ENCODE measurements around the gene ANKUB1.
"Not testable (repeated sequence)": the region's sequence is repeated elsewhere in the genome, so short reads cannot be mapped to it uniquely, and the experiment has no call there.

The ANKUB1 gene, protein sequence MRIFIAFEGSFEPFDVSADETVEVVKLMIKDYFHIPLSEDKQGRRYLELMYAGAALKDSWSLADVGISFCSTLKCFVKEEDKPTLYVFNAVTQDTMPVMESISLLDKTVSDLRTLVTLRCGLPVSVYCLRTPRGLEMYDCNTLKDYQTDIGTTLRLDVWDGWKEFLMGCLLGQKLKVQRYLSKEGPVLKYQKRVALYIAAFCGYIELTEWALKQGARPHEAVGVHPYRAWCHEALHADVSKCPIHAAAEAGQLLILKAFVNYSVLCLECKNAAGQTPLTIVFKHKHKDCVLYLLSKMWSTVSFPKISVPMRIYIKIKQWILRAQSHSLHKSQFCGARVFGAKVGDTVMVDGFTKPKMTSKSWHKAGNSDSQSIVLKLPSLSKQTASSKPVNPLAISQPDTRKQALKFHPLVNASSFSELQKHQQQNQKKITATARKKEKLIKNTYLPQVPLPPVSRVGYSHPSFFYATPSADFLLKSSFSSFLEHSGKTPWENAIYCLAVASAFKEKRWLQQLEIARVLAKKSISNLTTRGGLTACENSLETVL

DNA sequence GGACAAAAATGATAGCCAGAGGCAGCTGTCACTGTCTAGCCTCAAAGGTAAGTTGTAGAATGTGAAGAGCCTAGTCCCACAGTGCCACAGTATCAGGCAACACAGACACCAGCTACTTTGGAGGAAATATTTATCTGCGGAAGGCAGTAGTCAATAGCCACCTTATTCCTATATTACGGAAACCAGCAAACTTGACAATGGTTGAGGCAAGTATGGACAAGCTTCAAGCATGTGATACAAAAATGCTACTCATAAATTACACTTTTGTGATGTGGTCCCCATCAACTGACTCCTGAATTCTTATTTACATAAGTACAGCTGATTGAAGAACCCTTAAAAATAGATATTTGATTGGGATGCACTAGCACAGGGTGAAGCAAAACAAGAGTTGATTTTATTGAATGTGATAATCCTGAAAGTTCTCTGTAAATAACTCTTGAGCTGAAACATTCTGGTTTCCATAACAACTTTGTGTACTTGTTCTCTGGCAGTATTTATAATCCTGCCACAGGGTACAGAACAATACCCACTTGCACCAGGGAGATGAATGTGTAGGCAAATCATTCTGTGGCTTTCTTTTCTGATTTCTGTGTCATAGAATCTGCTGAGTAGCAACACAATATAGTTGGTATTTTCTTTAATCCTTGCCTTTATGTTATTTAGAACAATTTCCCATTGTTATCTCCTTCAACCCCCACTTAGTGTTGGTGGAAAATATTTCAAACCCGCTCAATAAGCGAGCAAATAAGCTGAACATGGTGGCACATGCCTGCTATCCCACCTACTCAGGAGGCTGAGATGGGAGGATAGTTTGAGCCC is at the start of gene ANKUB1:
TSS of gene ANKUB1 (minus strand) at position 103 of the 819 bp plus-strand sequence. CDS start 188 bp downstream, outside the sequence.
- no peak for DNase-seq
- in situ Hi-C loops (cut with HindIII; ENCODE audit: low pct_ligation_motif_present, low sequenced_read_pairs), result no loop called here
- no peak for TF ChIP-seq CTCF (IDR thresholded peaks at IDR 0.05; ENCODE audit: low read depth, low read length, missing control alignments)
- Histone ChIP-seq H3K27me3 (replicated peaks) (no peaks in the 10 kb centered on the region), H3K4me3 (ENCODE audit: low read depth, low read length) (no peak within 1 kb of the TSS), H3K36me3 (replicated peaks) (no peaks in the 10 kb centered on the region), H3K27ac (no peak within 1 kb of the TSS)

DNA sequence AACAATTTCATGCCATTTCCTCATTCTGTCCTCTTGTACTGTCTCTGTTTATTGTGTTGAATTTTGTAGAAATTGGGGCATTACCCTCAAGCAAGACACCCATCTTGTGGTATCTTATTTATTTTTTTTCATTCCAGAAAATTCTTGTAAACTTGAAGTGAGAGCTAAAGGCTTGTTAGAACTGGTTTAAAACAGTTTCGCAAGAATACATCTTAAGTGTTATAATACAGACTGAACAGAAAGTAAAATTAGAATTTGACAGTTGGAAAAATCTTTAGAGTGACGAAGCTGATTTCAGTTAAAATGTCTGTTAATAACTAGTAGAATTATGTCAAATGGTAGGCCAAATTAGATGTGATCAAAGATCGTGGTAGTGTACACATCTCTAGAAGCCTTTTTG is 47.5 kb upstream of the ANKUB1 start:
- TF ChIP-seq CTCF (IDR thresholded peaks at IDR 0.05; ENCODE audit: low read depth, low read length, missing control alignments), result no peak
- Histone ChIP-seq H3K27ac (no peak overlapping the region), H3K27me3 (replicated peaks) (no peaks in the 10 kb centered on the region), H3K4me3 (ENCODE audit: low read depth, low read length) (no peak overlapping the region), H3K36me3 (replicated peaks) (no peaks in the 10 kb centered on the region)
- DNase-seq, result no peak
- in situ Hi-C loops (cut with HindIII; ENCODE audit: low pct_ligation_motif_present, low sequenced_read_pairs), result no loop called here

DNA sequence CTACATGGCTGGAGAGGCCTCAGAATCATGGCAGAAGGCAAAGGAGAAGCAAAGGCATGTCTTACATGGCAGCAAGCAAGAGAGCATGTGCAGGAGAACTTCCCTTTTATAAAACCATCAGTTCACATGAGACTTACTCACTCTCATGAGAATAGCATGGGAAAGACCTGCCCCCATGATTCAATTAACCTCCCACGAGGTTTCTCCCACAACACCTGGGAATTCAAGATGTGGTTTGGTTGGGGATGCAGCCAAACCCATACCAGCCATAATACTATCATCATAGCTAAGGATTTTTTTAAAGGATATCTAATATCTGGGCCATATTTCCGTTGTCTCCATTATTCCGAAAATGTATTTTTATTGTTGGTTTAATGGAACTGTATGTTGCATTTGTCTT is 47.1 kb upstream of the ANKUB1 start:
- H3K27me3 ChIP-seq (replicated peaks); H3K36me3 ChIP-seq (replicated peaks); DNase-seq; H3K4me3 ChIP-seq (ENCODE audit: low read depth, low read length); H3K27ac ChIP-seq; in situ Hi-C loops (cut with HindIII; ENCODE audit: low pct_ligation_motif_present, low sequenced_read_pairs): not testable (repeated sequence)

GRCh38 chr3:149838491-149838890 is 46.1 kb upstream of the ANKUB1 start:
- DNase-seq; H3K27ac ChIP-seq; H3K27me3 ChIP-seq (replicated peaks); in situ Hi-C loops (cut with HindIII; ENCODE audit: low pct_ligation_motif_present, low sequenced_read_pairs); H3K4me3 ChIP-seq (ENCODE audit: low read depth, low read length); H3K36me3 ChIP-seq (replicated peaks): not testable (repeated sequence)

- no peak for DNase-seq
- Histone ChIP-seq H3K27me3 (replicated peaks) (no peaks in the 10 kb centered on the region), H3K4me3 (ENCODE audit: low read depth, low read length) (no peak overlapping the region), H3K27ac (no peak overlapping the region), H3K36me3 (replicated peaks) (no peaks in the 10 kb centered on the region)
- no peak for TF ChIP-seq CTCF (IDR thresholded peaks at IDR 0.05; ENCODE audit: low read depth, low read length, missing control alignments)
- in situ Hi-C loops (cut with HindIII; ENCODE audit: low pct_ligation_motif_present, low sequenced_read_pairs), result no loop called here
Observed at GRCh38 chr3:149833241-149833640, 40.9 kb upstream of the ANKUB1 start.

DNA sequence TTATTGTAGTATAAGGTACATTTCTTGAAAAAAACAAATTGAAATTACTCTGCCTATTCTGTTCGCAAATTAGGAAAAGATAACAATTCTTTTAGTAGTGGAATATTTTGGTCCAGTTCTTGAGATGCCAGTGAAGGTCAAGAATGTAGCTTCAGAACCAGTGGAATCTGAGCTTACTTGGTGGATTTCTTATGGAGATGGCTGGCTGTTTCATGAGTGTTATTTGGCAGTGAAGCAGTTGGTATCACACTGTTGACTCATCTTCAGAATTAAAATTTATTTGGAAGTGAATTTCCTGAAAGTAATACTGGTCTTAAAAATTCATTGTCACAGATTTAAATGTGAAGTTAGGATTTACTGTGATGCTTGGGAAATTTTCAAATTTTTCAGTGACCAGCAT is 39.7 kb upstream of the ANKUB1 start:
- Histone ChIP-seq H3K4me3 (ENCODE audit: low read depth, low read length) (no peak overlapping the region), H3K27me3 (replicated peaks) (no peaks in the 10 kb centered on the region), H3K27ac (no peak overlapping the region), H3K36me3 (replicated peaks) (no peaks in the 10 kb centered on the region)
- TF ChIP-seq CTCF (IDR thresholded peaks at IDR 0.05; ENCODE audit: low read depth, low read length, missing control alignments), result no peak
- in situ Hi-C loops (cut with HindIII; ENCODE audit: low pct_ligation_motif_present, low sequenced_read_pairs), result no loop called here
- no peak for DNase-seq
